HG02938 (cell line): Measurements from ENCODE around the gene KNSTRN.

Experiments used
- ATAC-seq: cut with Tn5 transposase; IDR thresholded peaks from one replicate; pipeline ENCODE4 v1.9.1; 2021; ENCODE audit warnings: mild to moderate bottlenecking, moderate library complexity; ENCODE audit not compliant: unreplicated experiment

Gene KNSTRN

GRCh38 chr15:40345225-40345866 lies 37.2 kb upstream of the KNSTRN start:
- ATAC-seq, result no peak

DNA sequence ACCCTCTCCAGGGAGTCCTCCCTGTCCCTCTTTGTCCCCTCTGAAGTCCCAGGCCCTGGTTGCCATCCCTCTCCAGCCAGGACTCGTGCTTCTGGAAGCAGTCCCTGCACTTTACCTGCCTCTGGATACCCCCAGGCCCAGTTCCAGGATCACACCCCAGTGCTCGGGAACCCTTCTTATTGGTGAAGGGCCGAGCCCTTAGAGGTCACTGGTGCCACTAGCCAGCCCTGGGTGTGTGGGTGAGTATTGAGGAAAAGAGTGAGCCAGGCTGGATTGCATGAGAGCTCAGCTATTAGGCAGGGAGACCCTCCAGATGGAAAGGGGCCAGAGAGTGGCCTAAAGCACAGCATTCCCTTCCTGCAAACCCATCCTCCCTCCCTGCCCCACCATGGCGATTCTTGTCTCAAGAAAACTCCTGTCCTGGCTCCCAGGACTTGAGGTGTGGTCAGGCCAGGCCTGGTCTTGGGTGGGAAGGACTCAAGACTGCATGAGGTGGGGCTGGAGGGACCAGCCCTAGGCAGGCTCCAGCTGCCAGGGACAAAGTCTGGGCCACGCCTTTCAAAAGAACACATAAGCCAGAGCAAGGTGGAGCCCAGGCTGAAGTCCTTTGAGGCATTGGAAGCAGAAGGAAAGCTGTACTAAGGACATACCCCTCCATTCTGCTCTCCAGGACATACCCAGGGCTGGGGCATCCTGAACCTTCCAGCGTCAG lies 36.5 kb upstream of the KNSTRN start:
- ATAC-seq, result no peak

- no peak for ATAC-seq
Measured at GRCh38 chr15:40346579-40347558, 35.7 kb upstream of the KNSTRN start.

GRCh38 chr15:40347559-40348473 lies 34.7 kb upstream of the KNSTRN start:
- ATAC-seq, result no peak

DNA sequence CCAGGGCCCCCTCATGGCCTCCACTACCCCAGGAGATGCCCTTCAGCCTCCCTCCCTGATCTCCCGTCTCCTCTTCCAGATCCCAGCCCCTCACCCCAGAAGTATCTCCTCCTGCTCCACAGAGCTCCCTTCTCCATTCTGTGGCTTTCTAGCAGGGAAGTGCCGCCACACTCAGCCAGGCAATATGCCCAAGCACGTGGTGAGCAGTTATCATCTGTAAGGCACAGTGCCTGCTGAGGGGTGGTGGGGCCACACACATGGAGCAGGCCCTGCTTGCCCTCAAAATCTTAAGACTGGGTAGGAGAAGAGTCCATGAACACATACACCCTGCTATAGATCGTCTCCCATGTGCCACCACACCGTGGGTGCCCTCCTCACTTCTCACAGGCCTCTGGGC lies 34.0 kb upstream of the KNSTRN start:
- no peak for ATAC-seq

- ATAC-seq, result no peak
Measured at GRCh38 chr15:40349163-40349562, 33.4 kb upstream of the KNSTRN start.

- ATAC-seq, result no peak
Measured at GRCh38 chr15:40352281-40352901, 30.1 kb upstream of the KNSTRN start.

DNA sequence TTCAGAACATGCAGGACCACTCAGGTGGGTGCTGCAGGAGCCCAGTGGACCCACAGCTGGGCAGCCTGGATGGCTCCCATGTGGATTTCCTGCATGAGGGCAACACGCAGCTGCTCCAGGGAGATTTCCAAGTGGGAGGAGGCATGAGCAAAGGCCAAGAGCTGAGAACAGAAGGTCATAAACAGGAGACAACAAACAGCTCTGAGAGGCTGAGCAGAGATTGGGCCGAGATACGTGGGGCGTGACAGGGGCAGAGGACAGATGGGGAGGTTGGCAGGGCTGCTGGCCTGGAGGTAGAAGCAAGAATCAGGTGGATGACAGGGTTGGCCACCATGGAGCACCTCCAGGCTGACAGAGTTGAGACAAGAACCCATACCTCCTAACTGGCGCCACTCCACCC lies 28.8 kb upstream of the KNSTRN start:
- no peak for ATAC-seq

- no peak for ATAC-seq
Measured at GRCh38 chr15:40354408-40355171, 27.9 kb upstream of the KNSTRN start.

- ATAC-seq, result no peak
Measured at GRCh38 chr15:40355976-40356585, 26.4 kb upstream of the KNSTRN start.

- no peak for ATAC-seq
Measured at GRCh38 chr15:40357246-40357645, 25.3 kb upstream of the KNSTRN start.

DNA sequence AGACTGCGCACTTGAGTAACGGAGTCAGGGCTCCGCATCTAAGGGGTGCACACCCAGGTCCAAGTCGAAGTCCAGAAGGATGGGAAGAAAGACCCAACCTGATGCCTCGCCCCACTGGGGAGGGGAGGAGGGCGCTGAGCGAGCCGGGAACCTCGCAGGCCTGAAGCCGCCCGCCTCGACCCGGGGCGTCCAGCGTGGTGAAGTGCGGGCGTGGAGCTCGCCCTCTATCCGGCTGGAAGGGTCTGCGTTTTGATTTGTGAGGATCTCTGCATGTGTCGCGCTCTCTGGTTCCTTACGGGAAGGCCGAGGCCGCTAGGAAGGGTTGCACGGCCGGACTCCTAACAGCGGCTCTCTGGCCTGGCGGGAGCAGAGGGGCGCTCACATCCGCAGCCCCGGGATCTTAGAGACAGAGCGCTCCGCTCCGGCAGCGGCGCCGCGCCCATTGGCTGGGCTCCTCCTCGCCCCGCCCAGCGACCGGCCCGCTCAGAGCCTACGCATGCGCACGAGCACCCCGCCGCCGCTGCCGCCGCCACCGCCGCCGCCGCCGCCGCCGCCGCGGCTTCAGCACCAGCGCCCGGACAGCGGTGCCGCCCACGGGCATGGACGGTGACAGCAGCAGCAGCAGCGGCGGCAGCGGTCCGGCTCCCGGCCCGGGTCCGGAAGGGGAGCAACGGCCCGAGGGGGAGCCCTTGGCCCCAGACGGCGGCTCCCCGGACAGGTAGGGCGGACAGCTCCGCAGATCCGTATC lies 24.6 kb upstream of the KNSTRN start, which contains the start of gene DISP2:
TSS of gene DISP2 (plus strand) at position 497 of the 748 bp plus-strand sequence. CDS start at position 600, 103 bp downstream.
- ATAC-seq, result peak; percentile 61

DNA sequence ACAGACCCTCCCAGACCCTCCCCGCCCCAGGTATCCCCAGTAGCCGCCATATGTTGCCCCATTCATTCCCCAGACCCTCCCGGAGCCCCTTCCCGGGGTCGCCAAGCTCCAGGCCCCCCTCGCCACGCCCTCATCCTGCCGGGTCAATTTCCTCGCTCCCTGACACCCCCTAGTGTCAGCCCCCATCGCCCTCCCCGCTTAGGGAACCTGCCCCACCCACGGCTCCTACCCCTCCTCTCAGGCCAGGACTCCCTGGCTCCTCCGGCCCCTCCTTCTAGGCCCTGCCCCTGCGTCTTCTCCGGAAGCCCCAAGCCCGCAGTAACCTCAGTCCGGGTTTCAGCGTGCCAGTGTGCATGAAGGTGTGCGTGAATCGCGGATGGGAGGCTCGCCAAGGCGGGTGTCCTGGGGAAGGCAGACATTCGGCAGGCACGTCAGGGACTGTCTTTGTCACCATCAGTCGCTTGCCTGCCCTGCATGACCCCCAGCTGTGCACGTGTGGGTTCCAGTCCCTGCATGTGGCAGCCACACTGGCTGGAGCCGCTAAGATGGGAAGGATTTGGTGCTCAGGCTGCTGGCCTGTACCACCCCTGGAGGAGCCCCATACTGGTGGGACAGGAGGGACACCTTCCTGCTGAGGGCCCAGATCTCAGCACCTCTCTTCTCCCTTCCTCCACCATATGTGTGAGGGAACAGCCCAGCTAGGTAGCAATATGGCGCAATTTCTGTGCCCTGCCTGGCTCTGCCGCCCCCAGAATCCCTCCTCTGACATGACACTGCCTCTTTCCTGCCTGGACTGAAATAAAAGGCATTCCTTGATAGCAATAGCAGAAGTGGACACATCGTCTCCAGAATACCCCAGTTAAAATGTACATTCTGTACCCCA lies 23.8 kb upstream of the KNSTRN start:
- ATAC-seq, result peak; percentile 7

GRCh38 chr15:40360015-40360414 lies 22.5 kb upstream of the KNSTRN start:
- no peak for ATAC-seq

GRCh38 chr15:40361640-40362039 lies 20.9 kb upstream of the KNSTRN start:
- ATAC-seq, result no peak

DNA sequence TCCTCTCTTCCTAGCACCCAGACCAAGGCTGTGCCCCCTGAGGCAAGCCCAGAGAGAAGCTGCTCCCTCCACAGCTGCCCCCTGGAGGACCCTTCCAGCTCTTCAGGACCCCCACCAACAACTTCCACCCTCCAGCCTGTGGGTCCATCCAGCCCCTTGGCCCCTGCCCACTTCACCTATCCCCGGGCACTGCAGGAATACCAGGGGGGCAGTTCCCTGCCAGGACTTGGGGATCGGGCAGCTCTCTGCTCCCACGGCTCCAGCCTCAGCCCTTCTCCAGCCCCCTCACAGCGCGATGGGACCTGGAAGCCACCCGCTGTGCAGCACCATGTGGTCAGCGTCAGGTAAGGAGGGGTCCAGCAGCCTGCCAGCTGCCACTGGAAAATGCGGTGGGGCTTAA lies 18.9 kb upstream of the KNSTRN start:
- ATAC-seq, result no peak

- no peak for ATAC-seq
Measured at GRCh38 chr15:40364251-40364650, 18.3 kb upstream of the KNSTRN start.
